HepG2 (cell line): ENCODE measurements around the gene C18orf54. TPM values are rescaled to one million over a fixed set of nuclear protein-coding genes. Genes with fewer than 3 reads are reported as not detected.

Experiments used
- CBX1 ChIP-seq: IDR thresholded peaks from one replicate; pipeline ENCODE4 v1.6.1; 2016; ENCODE audit warnings: antibody characterized with exemption, low read depth
- GPN1 ChIP-seq: sonication (generic); formaldehyde crosslinking; IDR thresholded peaks from 2 replicates; pipeline ENCODE4 v1.5.1; 2020; ENCODE audit warnings: missing genetic modification reagents, borderline replicate concordance
- GTF2F1 ChIP-seq: fragments of 150-350 bp; IDR thresholded peaks from 2 replicates; pipeline ENCODE4 v1.6.1; 2014; ENCODE audit warnings: low read length
- MTERF4 ChIP-seq: sonication (generic); formaldehyde crosslinking; IDR thresholded peaks from 2 replicates; pipeline ENCODE4 v1.8.0; 2023; ENCODE audit warnings: mild to moderate bottlenecking, missing genetic modification reagents
- PBX2 ChIP-seq: IDR thresholded peaks from 2 replicates; pipeline ENCODE4 v1.6.1; 2016; ENCODE audit warnings: control low read depth
- PRPF4 ChIP-seq: fragments of 200-400 bp; formaldehyde crosslinking; IDR thresholded peaks from 2 replicates; pipeline ENCODE4 v1.6.1; 2016; ENCODE audit warnings: low read length, low read depth; ENCODE audit not compliant: poor library complexity, severe bottlenecking
- SIN3B ChIP-seq: fragments of 150-350 bp; IDR thresholded peaks from 2 replicates; pipeline ENCODE4 v1.6.1; 2014; ENCODE audit warnings: low read length
- TIGD3 ChIP-seq: sonication (generic); formaldehyde crosslinking; IDR thresholded peaks from 2 replicates; pipeline ENCODE4 v1.5.1; 2020; ENCODE audit warnings: mild to moderate bottlenecking, missing genetic modification reagents, borderline replicate concordance
- YY1 ChIP-seq: IDR thresholded peaks from 2 replicates; pipeline ENCODE4 v1.6.1; 2011; ENCODE audit warnings: low read length, low read depth, moderate library complexity, mild to moderate bottlenecking; ENCODE audit not compliant: insufficient read depth, insufficient replicate concordance
- ZBTB26 ChIP-seq: IDR thresholded peaks from 2 replicates; pipeline ENCODE4 v1.6.1; 2016; ENCODE audit warnings: missing compliant biosample characterization, missing genetic modification reagents, borderline replicate concordance
- ZNF274 ChIP-seq: sonication (generic); formaldehyde crosslinking; IDR thresholded peaks from 2 replicates; pipeline ENCODE4 v1.5.1; 2020; ENCODE audit warnings: mild to moderate bottlenecking, missing genetic modification reagents
- ZSCAN25 ChIP-seq: sonication (generic); formaldehyde crosslinking; IDR thresholded peaks from 2 replicates; pipeline ENCODE4 v1.8.0; 2022; ENCODE audit warnings: mild to moderate bottlenecking, missing genetic modification reagents
- polyA plus RNA-seq, 8 experiments: library from polyadenylated mRNA; depleted of rRNA in 3 of 8; stranded (reverse) in 7 of 8; unstranded in 1 of 8; fragments of >200 nt; fragmentation: Illumina TruSeq in 4 of 8; extraction: Trizol in 4 of 8; gene quantifications; 2 replicates each; pipeline versions ENCODE4 v1.2.1 to v1.2.3, GENCODE V29; 2011 to 2016; ENCODE audit warnings: low read depth in 4 of 8, missing spikeins in 1 of 8, mixed read lengths in 1 of 8; ENCODE audit not compliant: insufficient read depth in 1 of 8
- total RNA-seq, 5 experiments: library from RNA; depleted of rRNA; stranded (reverse); fragments of >200 nt; fragmentation: Illumina TruSeq; extraction: Trizol; gene quantifications; 2 replicates each; pipeline ENCODE4 v1.2.3, GENCODE V29; 2016; ENCODE audit warnings: low read depth in 1 of 5
- TF ChIP-seq, protein P1 (sequence below): sonication (generic); formaldehyde crosslinking; IDR thresholded peaks from 2 replicates; pipeline ENCODE4 v1.9.0; 2022; ENCODE audit warnings: missing genetic modification reagents, mild to moderate bottlenecking, borderline replicate concordance
- TF ChIP-seq, protein P2 (sequence below): sonication (generic); formaldehyde crosslinking; IDR thresholded peaks from 2 replicates; pipeline ENCODE4 v1.4.0; 2020; ENCODE audit warnings: missing genetic modification reagents, borderline replicate concordance
- TF ChIP-seq, protein P3 (sequence below): IDR thresholded peaks from 2 replicates; pipeline ENCODE4 v1.6.1; 2016; ENCODE audit warnings: low read depth
- TF ChIP-seq, protein P4 (sequence below): sonication (generic); formaldehyde crosslinking; IDR thresholded peaks from 2 replicates; pipeline ENCODE4 v1.4.0; 2020; ENCODE audit warnings: missing genetic modification reagents

C18orf54 gene
- total and polyA plus RNA-seq, 2 of the 13 experiments (the other 11 are each of a cell fraction or from before 2014, with no cell fraction given) = 1.8 to 2.5 TPM

- no peak for TF ChIP-seq PBX2 (CRISPR knock-in tag)
- TF ChIP-seq YY1 = peak; percentile 96
- no peak for TF ChIP-seq ZBTB26 (CRISPR knock-in tag)
- TF ChIP-seq GTF2F1 = no peak
- TF ChIP-seq, protein P1, sequence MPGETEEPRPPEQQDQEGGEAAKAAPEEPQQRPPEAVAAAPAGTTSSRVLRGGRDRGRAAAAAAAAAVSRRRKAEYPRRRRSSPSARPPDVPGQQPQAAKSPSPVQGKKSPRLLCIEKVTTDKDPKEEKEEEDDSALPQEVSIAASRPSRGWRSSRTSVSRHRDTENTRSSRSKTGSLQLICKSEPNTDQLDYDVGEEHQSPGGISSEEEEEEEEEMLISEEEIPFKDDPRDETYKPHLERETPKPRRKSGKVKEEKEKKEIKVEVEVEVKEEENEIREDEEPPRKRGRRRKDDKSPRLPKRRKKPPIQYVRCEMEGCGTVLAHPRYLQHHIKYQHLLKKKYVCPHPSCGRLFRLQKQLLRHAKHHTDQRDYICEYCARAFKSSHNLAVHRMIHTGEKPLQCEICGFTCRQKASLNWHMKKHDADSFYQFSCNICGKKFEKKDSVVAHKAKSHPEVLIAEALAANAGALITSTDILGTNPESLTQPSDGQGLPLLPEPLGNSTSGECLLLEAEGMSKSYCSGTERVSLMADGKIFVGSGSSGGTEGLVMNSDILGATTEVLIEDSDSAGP = peak; percentile 85; the same call in 1 of the 2 replicates
- TF ChIP-seq CBX1 = no peak
- no peak for TF ChIP-seq ZSCAN25
- TF ChIP-seq, protein P2, sequence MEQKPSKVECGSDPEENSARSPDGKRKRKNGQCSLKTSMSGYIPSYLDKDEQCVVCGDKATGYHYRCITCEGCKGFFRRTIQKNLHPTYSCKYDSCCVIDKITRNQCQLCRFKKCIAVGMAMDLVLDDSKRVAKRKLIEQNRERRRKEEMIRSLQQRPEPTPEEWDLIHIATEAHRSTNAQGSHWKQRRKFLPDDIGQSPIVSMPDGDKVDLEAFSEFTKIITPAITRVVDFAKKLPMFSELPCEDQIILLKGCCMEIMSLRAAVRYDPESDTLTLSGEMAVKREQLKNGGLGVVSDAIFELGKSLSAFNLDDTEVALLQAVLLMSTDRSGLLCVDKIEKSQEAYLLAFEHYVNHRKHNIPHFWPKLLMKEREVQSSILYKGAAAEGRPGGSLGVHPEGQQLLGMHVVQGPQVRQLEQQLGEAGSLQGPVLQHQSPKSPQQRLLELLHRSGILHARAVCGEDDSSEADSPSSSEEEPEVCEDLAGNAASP (CRISPR knock-in tag) = no peak
- no peak for TF ChIP-seq TIGD3 (CRISPR knock-in tag)
- TF ChIP-seq MTERF4 (CRISPR knock-in tag) = 0 out of 2 replicates have a peak, but pooled peaks have one; percentile 67
- TF ChIP-seq, protein P3, sequence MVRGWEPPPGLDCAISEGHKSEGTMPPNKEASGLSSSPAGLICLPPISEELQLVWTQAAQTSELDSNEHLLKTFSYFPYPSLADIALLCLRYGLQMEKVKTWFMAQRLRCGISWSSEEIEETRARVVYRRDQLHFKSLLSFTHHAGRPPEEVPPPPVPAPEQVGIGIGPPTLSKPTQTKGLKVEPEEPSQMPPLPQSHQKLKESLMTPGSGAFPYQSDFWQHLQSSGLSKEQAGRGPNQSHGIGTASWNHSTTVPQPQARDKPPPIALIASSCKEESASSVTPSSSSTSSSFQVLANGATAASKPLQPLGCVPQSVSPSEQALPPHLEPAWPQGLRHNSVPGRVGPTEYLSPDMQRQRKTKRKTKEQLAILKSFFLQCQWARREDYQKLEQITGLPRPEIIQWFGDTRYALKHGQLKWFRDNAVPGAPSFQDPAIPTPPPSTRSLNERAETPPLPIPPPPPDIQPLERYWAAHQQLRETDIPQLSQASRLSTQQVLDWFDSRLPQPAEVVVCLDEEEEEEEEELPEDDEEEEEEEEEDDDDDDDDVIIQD (CRISPR knock-in tag) = 0 out of 2 replicates have a peak, but pooled peaks have one; percentile 31
- TF ChIP-seq SIN3B = peak; percentile 91
- TF ChIP-seq ZNF274 (CRISPR knock-in tag) = peak; percentile 19; the same call in 1 of the 2 replicates
- no peak for TF ChIP-seq PRPF4
- TF ChIP-seq, protein P4, sequence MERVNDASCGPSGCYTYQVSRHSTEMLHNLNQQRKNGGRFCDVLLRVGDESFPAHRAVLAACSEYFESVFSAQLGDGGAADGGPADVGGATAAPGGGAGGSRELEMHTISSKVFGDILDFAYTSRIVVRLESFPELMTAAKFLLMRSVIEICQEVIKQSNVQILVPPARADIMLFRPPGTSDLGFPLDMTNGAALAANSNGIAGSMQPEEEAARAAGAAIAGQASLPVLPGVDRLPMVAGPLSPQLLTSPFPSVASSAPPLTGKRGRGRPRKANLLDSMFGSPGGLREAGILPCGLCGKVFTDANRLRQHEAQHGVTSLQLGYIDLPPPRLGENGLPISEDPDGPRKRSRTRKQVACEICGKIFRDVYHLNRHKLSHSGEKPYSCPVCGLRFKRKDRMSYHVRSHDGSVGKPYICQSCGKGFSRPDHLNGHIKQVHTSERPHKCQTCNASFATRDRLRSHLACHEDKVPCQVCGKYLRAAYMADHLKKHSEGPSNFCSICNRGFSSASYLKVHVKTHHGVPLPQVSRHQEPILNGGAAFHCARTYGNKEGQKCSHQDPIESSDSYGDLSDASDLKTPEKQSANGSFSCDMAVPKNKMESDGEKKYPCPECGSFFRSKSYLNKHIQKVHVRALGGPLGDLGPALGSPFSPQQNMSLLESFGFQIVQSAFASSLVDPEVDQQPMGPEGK = peak; percentile 65
- TF ChIP-seq GPN1 = no peak
Measured at GRCh38 chr18:54357660-54358494, at the start of gene C18orf54, which contains the start of gene STARD6 (continued).
